ENCODE data around the gene KCNQ1. TPM values are rescaled to one million over a fixed set of nuclear protein-coding genes. Genes with fewer than 3 reads are reported as not detected.

Gene KCNQ1
- total RNA-seq, 1 donor from 2014 or later, result 1.6 TPM

GRCh38 chr11:2673871-2674471, 229.2 kb downstream of the KCNQ1 start:
- Histone ChIP-seq H3K4me3 (ENCODE audit: low read depth, low read length) (no peak overlapping the region), H3K27me3 (ENCODE audit: control insufficient read depth, insufficient read depth, low read length) (no peaks in the 10 kb centered on the region), H3K36me3 (ENCODE audit: control insufficient read depth, insufficient read depth, low read length) (no peaks in the 10 kb centered on the region)
- FAIRE-seq (no peak), DNase-seq (ENCODE audit: low read depth) (no peak)
- TF ChIP-seq CTCF (IDR thresholded peaks at IDR 0.05; ENCODE audit: insufficient read depth, low read length, severe bottlenecking), result no peak

GRCh38 chr11:2674658-2675131, 229.9 kb downstream of the KCNQ1 start:
- Histone ChIP-seq H3K4me3 (ENCODE audit: low read depth, low read length) (no peak overlapping the region), H3K36me3 (ENCODE audit: control insufficient read depth, insufficient read depth, low read length) (no peaks in the 10 kb centered on the region), H3K27me3 (ENCODE audit: control insufficient read depth, insufficient read depth, low read length) (no peaks in the 10 kb centered on the region)
- no peak for TF ChIP-seq CTCF (IDR thresholded peaks at IDR 0.05; ENCODE audit: insufficient read depth, low read length, severe bottlenecking)
- DNase-seq (ENCODE audit: low read depth) (no peak), FAIRE-seq (no peak)

GRCh38 chr11:2675540-2675939, 230.7 kb downstream of the KCNQ1 start:
- Histone ChIP-seq H3K27me3 (ENCODE audit: control insufficient read depth, insufficient read depth, low read length) (no peaks in the 10 kb centered on the region), H3K36me3 (ENCODE audit: control insufficient read depth, insufficient read depth, low read length) (no peaks in the 10 kb centered on the region), H3K4me3 (ENCODE audit: low read depth, low read length) (no peak overlapping the region)
- DNase-seq (ENCODE audit: low read depth) (no peak), FAIRE-seq (no peak)
- no peak for TF ChIP-seq CTCF (IDR thresholded peaks at IDR 0.05; ENCODE audit: insufficient read depth, low read length, severe bottlenecking)

GRCh38 chr11:2677127-2677526, 232.3 kb downstream of the KCNQ1 start:
- no peak for TF ChIP-seq CTCF (IDR thresholded peaks at IDR 0.05; ENCODE audit: insufficient read depth, low read length, severe bottlenecking)
- DNase-seq (ENCODE audit: low read depth), result no peak
- no peaks in the 10 kb centered on the region for H3K36me3 ChIP-seq (ENCODE audit: control insufficient read depth, insufficient read depth, low read length)

GRCh38 chr11:2678396-2678795, 233.6 kb downstream of the KCNQ1 start:
- Histone ChIP-seq H3K4me3 (ENCODE audit: low read depth, low read length) (no peak overlapping the region), H3K27me3 (ENCODE audit: control insufficient read depth, insufficient read depth, low read length) (no peaks in the 10 kb centered on the region), H3K36me3 (ENCODE audit: control insufficient read depth, insufficient read depth, low read length) (no peaks in the 10 kb centered on the region)
- DNase-seq (ENCODE audit: low read depth) (no peak), FAIRE-seq (no peak)
- TF ChIP-seq CTCF (IDR thresholded peaks at IDR 0.05; ENCODE audit: insufficient read depth, low read length, severe bottlenecking), result no peak

More at GRCh38 chr11:2677127-2677526, 232.3 kb downstream of the KCNQ1 start:
- Histone ChIP-seq H3K4me3 (ENCODE audit: low read depth, low read length) (no peak overlapping the region), H3K27me3 (ENCODE audit: control insufficient read depth, insufficient read depth, low read length) (no peaks in the 10 kb centered on the region)
- no peak for FAIRE-seq

All from bronchial epithelial cell (primary cell).